A204.1 (cell line): ENCODE data around the gene GPR155.
A peak's percentile ranks its signal among the peaks of the same experiment; 100 is the strongest.
"Not testable (repeated sequence)": the region's sequence is repeated elsewhere in the genome, so short reads cannot be mapped to it uniquely, and the experiment has no call there.

Experiments used
- FAIRE-seq: peaks from 2 replicates; lab custom pipeline; 2012; peaks lifted over from hg19 to GRCh38; lab: Jason Lieb, UNC

The GPR155 gene

DNA sequence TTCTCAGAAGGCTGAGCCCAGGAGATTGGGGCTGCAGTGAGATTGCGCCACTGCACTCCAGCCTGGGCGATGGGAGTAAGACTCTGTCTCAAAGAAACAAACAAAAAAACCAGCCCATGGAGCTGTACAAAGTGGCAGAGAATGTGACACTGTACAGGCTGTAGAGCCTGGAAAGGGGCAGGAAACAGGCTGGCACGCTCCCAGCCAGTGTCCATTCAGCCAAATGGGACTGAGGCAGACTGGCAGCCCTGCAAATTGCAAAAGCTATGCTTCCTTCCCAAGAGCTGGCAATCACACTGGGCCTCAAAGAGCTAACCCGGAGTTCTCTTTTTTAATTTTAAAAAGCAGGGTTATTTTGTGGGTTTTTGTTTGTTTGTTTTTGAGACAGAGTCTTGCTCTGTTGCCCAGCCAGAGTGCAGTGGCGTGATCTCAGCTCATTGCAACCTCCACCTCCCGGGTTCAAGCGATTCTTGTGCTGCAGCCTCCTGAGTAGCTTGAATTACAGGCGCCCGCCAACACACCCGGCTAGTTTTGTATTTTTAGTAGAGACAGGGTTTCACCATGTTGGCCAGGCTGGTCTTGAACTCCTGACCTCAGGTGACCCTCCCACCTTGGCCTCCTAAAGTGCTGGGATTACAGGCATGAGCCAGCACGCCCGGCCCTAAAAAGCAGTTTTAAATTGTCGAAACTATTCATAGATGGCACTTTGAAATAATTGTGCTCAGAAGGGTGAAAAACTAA, 48.5 kb downstream of the GPR155 start:
- no peak for FAIRE-seq

DNA sequence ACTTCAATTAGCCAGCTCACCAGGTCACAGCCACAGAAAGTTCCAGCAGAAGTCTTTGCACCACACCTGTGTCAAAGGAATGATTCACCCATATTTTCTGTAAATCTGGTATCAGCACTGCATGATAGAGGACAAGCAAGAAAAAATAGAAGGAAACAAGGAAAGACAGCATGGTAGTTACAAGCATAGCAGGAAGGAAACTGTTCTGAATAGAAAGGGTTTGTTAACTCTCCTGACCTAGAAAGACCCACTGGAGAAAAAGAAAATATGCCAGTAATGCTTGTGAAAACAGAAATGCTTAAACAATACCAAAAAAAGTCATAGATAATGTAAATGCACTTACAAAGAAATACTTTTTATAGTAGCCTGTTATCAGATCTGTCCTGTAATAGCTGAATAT, 50.5 kb downstream of the GPR155 start:
- no peak for FAIRE-seq

DNA sequence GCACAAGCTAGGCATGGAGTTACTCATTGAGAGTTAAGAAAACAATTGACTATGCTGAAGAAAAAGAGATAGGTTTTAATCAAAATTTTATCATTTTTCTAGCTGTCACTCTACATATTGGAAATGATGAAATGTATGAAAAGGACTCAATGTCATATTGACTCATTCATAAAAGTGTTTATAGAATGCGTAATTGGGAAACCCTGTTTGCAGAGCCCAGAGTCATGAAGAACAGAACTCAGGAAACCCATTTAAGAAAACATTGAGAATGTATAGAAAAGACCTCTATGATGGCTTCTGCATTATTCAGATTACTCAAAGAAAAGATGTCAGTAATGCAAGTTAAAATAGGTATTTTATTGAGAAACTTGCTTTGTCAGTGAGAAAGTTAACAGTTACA, 54.9 kb downstream of the GPR155 start:
- no peak for FAIRE-seq

DNA sequence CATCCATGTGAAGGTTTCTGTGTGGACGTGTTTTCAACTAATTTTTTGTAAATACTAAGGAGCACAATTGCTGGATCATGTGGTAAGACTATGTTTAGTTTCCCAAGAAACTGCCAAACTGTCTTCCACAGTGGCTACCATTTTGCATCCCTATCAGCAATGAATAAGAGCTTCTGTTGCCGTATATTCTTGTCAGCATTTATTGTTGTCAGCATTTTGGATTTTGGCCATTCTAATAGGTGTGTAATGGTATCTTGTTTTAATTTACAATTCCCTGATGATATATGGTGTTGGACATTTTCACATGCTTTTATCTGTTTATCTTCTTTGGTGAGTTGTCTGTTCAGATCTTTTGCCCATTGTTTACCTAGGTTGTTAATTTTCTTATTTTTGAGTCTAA, 56.8 kb downstream of the GPR155 start:
- FAIRE-seq = no peak

DNA sequence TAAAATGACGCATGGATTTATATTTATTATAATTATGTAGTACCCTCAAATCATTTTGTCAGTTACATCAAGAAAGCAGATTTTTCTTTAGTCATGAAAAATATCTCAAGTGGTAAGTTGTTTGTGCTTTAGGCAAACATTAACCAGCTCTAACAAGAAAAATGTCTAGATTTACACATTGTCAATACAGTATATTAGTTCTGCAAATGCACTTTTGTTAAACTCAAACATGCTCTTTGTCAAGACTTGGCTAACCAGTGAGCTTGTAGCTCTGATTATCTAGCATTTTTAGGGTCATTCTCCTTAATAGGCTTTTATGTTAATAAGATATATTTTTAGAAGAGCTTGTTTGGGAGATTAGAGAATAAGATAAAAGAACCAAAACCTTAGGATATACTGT, 58.6 kb downstream of the GPR155 start:
- FAIRE-seq = no peak

DNA sequence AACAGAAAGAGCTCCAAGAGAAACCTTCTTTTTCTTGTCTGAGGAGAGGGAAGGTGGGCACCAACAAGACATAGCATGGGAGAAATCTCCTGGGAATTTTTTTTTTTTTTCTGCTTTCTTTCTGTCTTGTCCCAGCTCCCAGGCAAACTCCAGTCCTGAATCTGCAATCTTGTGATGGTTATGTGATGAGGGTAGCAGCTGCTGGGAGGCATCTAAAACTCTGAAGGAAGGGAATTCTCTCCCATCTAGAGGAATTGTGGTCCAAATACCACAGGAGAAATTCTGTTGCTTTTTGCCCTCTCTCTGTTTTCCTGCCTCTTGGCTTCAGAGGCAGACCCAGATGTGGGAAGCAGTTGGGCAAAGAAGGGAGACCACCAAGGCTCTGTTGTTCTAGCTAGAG, 74.6 kb downstream of the GPR155 start:
- no peak for FAIRE-seq

DNA sequence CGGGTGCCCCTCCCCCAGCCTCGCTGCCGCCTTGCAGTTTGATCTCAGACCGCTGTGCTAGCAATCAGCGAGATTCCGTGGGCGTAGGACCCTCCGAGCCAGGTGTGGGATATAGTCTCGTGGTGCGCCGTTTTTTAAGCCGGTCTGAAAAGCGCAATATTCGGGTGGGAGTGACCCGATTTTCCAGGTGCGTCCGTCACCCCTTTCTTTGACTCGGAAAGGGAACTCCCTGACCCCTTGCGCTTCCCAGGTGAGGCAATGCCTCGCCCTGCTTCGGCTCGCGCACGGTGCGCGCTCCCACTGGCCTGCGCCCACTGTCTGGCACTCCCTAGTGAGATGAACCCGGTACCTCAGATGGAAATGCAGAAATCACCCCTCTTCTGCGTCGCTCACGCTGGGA, 76.8 kb downstream of the GPR155 start:
- FAIRE-seq = not testable (repeated sequence)

DNA sequence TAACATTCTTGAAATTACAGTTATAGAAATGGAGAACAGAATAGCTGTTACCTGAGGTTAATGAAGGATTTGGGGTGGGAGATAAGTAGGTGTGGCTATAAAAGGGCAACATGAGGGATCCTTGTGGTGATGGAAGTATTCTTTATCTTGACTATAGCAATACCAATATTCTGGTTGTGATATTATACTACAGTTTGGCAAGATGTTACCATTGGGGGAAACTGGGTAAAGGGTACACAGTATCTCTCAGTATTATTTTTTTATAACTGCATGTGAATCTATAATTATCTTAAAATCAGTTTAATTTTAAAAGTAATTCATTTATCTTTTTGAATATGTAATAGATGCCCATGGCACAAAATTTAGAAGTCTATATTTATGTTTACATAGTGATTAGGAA, 83.2 kb downstream of the GPR155 start:
- FAIRE-seq = no peak

DNA sequence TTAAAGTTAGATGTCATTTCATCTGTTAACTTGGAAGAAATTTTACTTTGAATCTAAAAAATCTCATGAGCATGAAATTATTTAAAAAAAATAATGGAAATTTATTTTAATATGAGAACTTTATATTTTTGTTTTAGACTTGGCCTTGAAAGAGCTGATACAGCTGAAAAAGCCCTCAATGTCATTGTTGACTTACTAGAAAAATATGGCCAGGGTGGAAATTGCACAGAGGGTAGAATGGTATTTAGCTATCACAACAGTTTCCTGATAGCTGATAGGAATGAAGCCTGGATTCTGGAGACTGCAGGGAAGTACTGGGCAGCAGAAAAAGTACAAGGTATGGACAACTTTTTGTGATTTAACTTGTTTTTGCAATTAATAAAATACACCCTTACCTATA, 86.0 kb downstream of the GPR155 start:
- FAIRE-seq = no peak

DNA sequence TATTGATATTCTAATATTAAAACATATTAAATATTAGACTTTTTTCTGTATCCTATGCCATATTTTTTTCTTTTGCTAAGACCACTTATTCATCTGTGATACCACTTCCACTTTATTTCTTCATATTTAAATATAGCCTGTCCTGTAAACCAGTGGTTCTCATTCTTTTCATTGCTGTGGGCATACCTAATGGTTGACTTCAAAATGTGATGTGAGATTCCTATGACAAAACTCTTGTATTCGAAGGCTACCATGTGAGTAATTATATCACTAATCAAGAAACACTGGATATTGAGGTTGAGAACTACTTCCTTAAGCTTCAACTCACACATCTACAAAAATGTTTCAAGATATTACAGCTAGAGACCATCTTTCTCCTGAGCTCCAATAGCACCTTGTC, 87.7 kb downstream of the GPR155 start:
- peak; percentile 30 for FAIRE-seq

DNA sequence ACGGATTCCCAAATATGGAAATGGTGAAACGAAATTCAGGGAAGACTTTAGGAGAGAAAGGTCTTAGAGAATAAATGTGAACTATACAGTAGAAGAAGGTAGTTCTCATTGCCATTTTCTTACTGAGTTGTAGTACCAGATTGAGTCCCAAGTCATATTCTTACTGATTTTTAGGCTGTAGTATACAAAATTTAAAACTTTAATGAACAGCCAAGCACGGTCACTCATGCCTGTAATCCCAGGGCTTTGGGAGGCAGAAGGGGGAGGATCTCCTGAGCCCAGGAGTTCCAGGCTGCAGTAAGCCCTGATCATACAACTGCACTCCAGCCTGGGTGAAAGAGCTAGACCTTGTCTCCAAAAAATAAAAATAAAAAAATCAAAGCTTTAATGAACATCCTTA, 89.1 kb downstream of the GPR155 start:
- FAIRE-seq = no peak

DNA sequence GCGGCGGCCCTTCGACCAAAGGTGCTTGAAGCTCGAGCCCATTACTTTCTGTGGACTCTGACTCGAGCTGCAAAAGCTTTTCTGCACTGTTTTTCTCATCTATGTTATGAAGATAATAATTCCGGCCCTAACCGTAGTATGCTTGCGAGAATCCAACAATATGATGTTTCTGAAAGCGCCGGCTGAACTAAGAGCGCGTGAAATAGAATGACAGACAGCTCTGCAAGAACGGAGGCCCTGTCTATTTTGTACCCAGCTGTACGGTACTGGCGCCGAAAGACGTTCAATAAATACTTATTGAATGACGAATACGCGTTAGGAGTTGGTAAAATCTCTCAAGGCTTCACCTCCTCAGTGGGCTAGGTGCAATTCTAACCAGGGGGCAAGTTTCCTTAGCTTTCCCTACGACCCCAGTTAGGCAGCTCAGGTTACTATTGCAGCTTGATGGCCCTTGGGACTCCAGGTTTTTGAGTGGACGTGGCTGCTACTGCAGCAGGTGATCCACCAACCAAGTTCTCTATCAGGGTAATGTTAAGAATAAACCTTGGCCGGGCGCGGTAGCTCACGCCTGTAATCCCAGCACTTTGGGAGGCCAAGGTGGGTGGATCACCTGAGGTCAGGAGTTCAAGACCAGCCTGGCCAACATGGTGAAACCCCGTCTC, 90.7 kb downstream of the GPR155 start:
- FAIRE-seq = no peak

DNA sequence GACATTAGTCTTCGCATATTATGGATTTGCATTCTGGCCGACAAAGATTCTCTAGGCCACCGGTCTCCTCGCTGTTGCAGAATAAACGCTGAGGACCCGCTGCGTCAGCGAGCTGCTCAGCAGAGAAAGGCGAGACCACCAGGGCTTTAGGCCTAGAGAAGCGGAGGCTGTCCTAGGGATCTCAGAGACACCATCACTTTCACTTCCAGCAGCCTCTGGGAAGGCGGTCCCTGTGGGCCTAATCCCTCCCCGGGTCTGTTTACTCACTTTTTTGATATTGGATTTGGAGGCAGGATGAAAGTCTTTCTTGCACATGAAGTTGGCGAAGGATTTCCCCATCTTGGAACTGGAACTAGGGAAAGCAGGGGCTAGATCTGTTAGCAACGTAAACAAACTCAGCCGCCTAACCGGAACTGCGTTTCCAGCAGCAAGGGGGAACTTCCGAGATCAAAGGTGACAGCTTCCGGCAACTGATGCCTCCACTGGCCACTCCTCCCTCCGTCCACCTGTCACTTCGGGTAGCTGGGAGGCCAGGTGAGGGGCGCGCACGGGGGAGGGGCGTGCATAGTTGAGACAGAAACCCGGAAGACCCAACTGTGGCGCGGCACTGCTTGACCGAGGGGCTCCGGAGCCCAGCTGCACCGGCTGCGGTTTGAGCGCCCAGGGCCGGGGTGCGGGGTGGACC, 91.4 kb downstream of the GPR155 start, which contains the start of gene SCRN3:
SCRN3 (plus strand) TSS at position 447 of the 685 bp plus-strand sequence. CDS start 2,554 bp downstream, outside the sequence.
- FAIRE-seq = peak; percentile 44

DNA sequence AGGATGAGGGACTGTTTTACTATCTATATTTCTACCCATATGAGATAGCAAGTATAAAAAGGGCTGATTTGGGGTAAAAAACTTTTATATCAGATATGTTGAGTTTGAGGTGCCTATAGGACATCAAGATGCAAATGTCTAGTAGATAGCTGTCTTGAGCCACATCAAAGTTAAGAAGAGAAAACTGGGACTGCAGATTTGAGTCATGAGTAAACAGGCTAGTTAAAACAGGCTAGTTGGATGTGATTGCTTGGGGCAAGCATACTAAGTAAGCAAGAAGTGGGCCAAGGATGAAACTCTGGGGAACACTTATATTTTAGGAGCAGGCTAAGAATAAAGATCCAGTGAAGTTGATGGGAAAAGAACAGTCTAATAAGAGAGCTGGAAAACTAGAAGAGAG, 94.1 kb downstream of the GPR155 start:
- no peak for FAIRE-seq

DNA sequence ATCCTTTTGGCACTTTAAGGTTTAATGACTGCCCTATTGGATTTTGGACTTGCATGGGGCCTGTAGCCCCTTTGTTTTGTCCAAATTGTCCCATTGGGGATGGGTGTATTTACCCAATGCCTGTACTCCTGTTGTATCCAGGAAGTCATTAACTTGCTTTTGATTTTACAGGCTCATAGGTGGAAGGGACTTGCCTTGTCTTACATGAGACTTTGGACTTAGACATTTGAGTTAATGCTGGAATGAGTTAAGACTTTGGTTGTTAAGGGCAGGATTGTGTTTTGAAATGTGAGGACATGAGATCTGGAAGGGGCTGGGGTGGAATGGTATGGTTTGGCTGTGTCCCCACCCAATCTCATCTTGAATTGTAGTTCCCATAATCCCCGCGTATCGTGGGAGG, 96.5 kb downstream of the GPR155 start:
- not testable (repeated sequence) for FAIRE-seq

DNA sequence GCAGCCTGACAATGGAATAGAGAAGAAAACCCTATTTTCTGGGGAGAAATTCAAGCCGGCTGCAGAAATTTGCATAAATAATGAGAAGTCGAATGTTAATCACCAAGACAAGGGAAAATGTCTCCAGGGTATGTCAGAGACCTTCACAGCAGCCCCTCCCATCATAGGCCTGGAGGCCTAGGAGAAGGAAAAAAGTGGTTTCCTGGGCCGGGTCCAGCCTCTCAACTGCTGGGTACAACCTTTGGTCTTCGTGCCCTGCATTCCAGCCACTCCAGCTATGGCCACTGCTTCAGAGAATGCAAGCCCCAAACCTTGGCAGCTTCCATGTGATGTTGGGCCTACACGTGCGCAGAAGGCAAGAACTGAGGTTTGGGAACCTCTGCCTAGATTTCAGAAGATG, 97.3 kb downstream of the GPR155 start:
- no peak for FAIRE-seq

DNA sequence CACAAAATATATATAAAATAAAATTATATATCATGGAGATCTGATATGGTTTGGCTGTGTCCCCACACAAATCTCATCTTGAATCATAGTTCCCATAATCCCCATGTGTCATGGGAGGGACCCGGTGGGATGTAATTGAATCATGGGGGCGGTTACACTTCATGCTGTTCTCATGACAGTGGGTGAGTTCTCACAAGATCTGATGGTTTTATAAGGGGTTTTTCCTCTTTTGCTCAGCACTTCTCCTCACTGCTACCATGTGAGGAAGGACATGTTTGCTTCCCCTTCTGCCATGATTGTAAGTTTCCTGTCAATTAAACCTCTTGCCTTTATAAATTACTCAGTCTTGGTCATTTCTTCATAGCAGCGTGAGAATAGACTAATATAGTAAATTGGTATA, 98.1 kb downstream of the GPR155 start:
- FAIRE-seq = not testable (repeated sequence)

DNA sequence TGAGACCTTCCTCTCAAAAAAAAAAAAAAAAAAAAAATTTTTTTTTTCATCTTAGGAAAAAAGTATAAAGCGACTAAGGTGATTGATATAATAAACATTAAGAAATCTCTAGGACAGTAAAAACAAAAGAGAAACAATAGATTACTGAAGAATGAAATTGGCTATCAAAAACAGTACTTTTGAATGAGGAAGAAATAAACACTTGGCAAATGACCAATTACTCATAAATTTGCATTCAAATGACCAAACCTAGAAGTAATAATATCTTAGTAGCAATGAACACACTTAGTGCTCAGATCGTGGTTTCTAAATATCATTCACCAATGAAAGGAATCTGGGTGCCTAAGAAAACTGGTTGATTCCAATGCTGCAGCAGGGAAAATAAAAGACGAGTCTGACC, 101.6 kb downstream of the GPR155 start:
- FAIRE-seq = no peak

DNA sequence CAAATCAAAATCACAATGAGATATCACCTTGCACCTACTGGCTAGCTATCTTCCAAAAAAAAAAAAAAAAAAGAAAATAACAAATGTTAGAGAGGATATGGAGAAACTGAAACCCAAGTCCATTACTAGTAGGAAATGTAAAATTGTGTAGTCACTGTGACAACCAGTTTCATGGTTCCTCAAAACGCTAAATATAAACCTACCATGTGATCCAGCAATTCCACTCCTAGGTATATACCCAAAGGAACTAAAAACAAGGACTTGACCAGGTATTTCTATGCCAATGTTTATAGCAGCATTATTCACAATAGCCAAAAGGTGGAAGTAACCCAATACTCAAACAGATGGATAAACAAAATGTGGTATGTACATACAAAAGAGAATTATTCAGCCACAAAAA, 103.0 kb downstream of the GPR155 start:
- no peak for FAIRE-seq
